Measurements from ENCODE around the gene ADPRH.

The ADPRH gene

GRCh38 chr3:119611664-119612063 lies 32.4 kb downstream of the ADPRH start:
- Mint-ChIP-seq H3K4me3 (no peak overlapping the region), H3K9me3 (peaks cover 13% of the 10 kb centered on the region), H3K4me1 (peaks cover 11% of the 10 kb centered on the region)

GRCh38 chr3:119613201-119613600 lies 33.9 kb downstream of the ADPRH start:
- Mint-ChIP-seq H3K27ac (no peak overlapping the region), H3K36me3 (ENCODE audit: low read depth) (no peaks in the 10 kb centered on the region), H3K4me3 (no peak overlapping the region), H3K27me3 (ENCODE audit: low read depth, poor library complexity) (peaks cover 8% of the 10 kb centered on the region), H3K9me3 (peaks cover 13% of the 10 kb centered on the region), H3K4me1 (peaks cover 11% of the 10 kb centered on the region)
- TF ChIP-seq CTCF (IDR thresholded peaks at IDR 0.05): no peak
- DNase-seq: no peak

More at GRCh38 chr3:119611664-119612063, 32.4 kb downstream of the ADPRH start:
- H3K27me3 Mint-ChIP-seq (ENCODE audit: low read depth, poor library complexity): peaks cover 8% of the 10 kb centered on the region
- no peaks in the 10 kb centered on the region for H3K36me3 Mint-ChIP-seq (ENCODE audit: low read depth)
- no peak for DNase-seq
- TF ChIP-seq CTCF (IDR thresholded peaks at IDR 0.05): no peak
- no peak overlapping the region for H3K27ac Mint-ChIP-seq

- TF ChIP-seq CTCF (IDR thresholded peaks at IDR 0.05): no peak
- no peak overlapping the region for H3K4me3 Mint-ChIP-seq
- H3K27ac Mint-ChIP-seq: no peak overlapping the region
- H3K4me1 Mint-ChIP-seq: peaks cover 7% of the 10 kb centered on the region
- peaks cover 8% of the 10 kb centered on the region for H3K27me3 Mint-ChIP-seq (ENCODE audit: low read depth, poor library complexity)
- DNase-seq: no peak
- H3K9me3 Mint-ChIP-seq: peaks cover 13% of the 10 kb centered on the region
- H3K36me3 Mint-ChIP-seq (ENCODE audit: low read depth): no peaks in the 10 kb centered on the region
These were observed 34.6 kb downstream of the ADPRH start for GRCh38 chr3:119613872-119614271.

- no peak overlapping the region for H3K4me3 Mint-ChIP-seq
- peaks cover 11% of the 10 kb centered on the region for H3K27me3 Mint-ChIP-seq (ENCODE audit: low read depth, poor library complexity)
- H3K36me3 Mint-ChIP-seq (ENCODE audit: low read depth): no peaks in the 10 kb centered on the region
- no peak overlapping the region for H3K27ac Mint-ChIP-seq
- no peak for TF ChIP-seq CTCF (IDR thresholded peaks at IDR 0.05)
- no peaks in the 10 kb centered on the region for H3K4me1 Mint-ChIP-seq
- no peak for DNase-seq
- H3K9me3 Mint-ChIP-seq: peaks cover 8% of the 10 kb centered on the region
These were observed 36.8 kb downstream of the ADPRH start for GRCh38 chr3:119616056-119616455.

- H3K4me1 Mint-ChIP-seq: no peaks in the 10 kb centered on the region
- peaks cover 11% of the 10 kb centered on the region for H3K27me3 Mint-ChIP-seq (ENCODE audit: low read depth, poor library complexity)
- no peak overlapping the region for H3K4me3 Mint-ChIP-seq
- no peak for DNase-seq
- H3K36me3 Mint-ChIP-seq (ENCODE audit: low read depth): no peaks in the 10 kb centered on the region
- peaks cover 3% of the 10 kb centered on the region for H3K9me3 Mint-ChIP-seq
- TF ChIP-seq CTCF (IDR thresholded peaks at IDR 0.05): no peak
- no peak overlapping the region for H3K27ac Mint-ChIP-seq
These were observed 39.8 kb downstream of the ADPRH start for GRCh38 chr3:119619094-119619493.

GRCh38 chr3:119620899-119621298 lies 41.6 kb downstream of the ADPRH start:
- H3K27ac Mint-ChIP-seq: no peak overlapping the region
- H3K36me3 Mint-ChIP-seq (ENCODE audit: low read depth): no peaks in the 10 kb centered on the region
- H3K4me1 Mint-ChIP-seq: peaks cover 9% of the 10 kb centered on the region
- TF ChIP-seq CTCF (IDR thresholded peaks at IDR 0.05): no peak
- peaks cover 10% of the 10 kb centered on the region for H3K27me3 Mint-ChIP-seq (ENCODE audit: low read depth, poor library complexity)
- no peak overlapping the region for H3K4me3 Mint-ChIP-seq
- H3K9me3 Mint-ChIP-seq: peaks cover 5% of the 10 kb centered on the region
- DNase-seq: no peak

Data from nephron progenitor cell (in vitro differentiated cells).